Superior temporal gyrus (tissue), 1 donor: ENCODE measurements around the gene KIF3C.
"Not testable (repeated sequence)": the region's sequence is repeated elsewhere in the genome, so short reads cannot be mapped to it uniquely, and the experiment has no call there.

Experiments used
- DNase-seq: peaks from one replicate; pipeline ENCODE4 v3.0.0-alpha.2; 2016; ENCODE audit errors: extremely low spot score

Gene KIF3C

GRCh38 chr2:25982273-25982967 is at the start of gene KIF3C:
Gene KIF3C, minus strand, starts transcription at chr2:25982497. Its CDS starts 580 bp downstream, at chr2:25981917.
- DNase-seq: peak; percentile 82

DNA sequence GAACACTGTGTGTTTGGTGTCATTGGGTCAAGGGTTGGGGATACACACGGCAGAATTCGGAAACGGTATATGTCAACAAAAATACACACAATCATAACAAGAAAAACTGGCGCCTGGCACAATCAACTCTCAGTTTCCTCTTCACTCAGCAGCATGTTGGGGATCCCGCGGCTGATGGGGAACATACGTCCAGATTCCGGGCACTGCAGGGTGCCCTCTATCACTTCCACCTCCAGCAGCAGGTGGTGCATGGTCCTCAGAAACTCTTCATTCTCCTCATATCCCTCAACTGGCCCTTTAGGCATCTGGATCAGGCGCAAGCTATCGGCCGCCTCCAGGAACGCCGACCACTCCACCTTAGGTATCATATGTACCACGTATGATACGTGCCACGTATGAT is 45.8 kb upstream of the KIF3C start:
- DNase-seq: not testable (repeated sequence)

DNA sequence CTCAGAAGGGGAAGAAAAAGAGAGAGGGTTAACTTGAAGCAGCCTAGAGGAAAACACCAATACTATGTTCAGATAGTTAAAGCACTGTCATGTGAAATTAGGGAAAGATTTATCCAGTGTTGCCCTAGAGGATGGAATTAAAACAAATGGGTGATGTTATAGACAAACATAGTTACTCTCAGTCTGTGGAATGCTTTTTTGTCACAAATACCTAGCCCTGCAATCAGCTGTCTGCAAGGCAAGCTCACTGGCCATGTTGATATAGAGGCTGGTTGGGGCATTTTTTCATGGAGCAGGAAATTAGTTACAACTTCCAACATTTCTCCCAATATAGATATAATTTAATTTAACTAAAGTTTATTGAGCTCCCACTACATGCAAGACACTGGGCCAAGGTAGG is 43.2 kb upstream of the KIF3C start:
- DNase-seq: no peak

- no peak for DNase-seq
Observed at GRCh38 chr2:26024260-26024659, 42.0 kb upstream of the KIF3C start.

- DNase-seq: no peak
Observed at GRCh38 chr2:26020231-26020640, 37.9 kb upstream of the KIF3C start.

DNA sequence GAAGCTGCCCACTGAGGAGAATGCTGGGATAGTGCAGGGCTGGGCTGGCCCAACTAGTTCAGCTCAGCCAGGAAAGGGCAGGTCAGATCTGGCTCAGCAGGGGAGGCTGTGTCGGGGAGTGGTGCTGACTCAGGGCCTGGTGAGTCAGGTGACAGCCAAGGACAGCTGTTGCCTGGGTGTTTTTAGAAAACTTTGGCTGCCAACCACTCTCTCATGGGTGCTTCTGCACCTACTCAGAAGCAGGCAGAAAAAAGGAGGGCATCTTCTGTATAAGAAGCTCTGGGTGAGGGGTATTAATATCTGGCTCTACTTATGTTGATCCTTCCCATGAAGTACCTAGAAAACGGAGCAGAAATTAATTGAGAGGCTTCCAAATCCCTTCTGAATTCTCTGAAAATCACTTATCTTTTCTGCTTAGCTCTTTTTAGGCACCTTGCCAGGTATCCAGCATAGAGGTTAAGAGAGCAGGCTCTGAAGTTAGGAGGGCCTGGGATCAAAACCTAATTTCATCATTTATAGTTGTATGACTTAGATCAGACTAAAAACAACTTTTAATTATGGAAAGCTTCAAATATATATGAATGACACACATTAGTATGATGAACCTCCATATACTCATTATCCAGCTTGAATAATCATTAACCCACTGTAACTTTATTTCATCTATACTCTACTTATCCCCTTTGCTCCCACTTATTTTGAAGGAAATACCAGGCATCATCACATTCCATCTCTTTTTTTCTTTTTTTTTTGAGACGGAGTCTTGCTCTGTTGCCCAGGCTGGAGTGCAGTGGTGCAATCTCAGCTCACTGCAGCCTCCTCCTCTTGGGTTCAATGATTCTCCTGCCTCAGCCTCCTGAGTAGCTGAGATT is 36.1 kb upstream of the KIF3C start:
- peak; percentile 71 for DNase-seq

GRCh38 chr2:26017464-26018183 is 35.3 kb upstream of the KIF3C start:
- DNase-seq: no peak

DNA sequence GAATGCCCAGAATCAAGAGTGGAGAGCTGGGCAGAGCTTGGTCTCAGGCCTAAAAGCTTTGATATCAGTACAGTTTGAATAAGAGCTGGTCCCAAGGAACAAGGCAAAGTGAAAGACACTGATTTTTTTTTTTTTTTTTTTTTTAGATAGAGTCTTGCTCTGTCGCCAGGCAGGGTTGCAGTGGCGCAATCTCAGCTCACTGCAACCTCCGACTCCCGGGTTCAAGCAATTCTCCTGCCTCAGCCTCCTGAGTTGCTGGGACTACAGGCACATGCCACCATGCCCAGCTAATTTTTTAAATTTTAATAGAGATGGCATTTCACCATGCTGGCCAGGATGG is 34.4 kb upstream of the KIF3C start:
- not testable (repeated sequence) for DNase-seq

DNA sequence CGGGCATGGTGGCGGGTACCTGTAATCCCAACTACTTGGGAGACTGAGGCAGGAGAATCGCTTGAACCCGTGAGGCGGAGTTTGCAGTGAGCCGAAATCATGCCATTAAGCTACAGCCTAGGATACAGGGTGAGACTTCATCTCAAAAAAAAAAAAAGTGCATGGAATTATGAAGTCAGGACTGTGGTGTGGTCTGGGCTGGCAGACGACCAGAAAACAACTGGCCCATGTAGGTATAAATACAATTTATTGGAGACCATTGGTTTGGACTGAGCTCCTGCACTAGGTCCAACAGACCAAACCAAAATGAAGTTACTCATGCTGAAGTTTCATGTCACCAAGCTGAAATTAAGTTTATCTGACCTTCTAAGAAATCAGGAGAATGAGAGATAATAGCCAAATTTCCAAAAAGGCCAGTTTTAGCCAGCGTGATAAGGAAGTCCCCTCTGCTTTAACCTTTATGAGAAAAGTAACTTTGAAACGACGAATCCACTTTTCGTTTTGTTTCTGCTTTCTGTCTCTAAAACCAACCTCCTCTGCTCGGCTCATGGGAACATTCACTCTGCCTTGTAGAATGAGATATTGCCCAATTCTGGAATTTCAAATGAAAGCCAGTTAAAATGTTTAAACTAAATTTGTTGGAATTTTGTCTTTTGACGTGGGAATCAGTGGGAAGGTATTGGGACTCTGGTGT is 33.9 kb upstream of the KIF3C start:
- no peak for DNase-seq

DNA sequence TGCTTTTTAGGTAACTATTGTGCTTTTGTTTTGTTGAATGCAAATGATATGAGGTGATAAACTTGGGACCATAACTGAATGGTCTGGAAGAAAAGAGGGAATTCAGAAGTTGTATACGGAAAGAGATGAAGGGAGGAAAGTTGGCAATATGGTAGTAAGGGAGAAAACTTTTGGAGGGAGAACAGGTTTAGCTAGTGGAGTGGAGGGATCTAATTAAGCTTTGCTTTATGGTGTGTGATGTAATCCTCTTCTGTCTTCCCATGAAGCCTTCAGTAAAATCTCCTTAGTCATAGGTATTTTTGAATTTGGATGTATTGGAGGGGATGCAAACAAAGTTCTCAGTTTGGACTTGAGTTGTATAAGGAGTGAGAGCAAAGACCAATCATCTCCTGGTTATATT is 31.4 kb upstream of the KIF3C start:
- no peak for DNase-seq

GRCh38 chr2:26011990-26012856 is 29.9 kb upstream of the KIF3C start:
- DNase-seq: no peak

DNA sequence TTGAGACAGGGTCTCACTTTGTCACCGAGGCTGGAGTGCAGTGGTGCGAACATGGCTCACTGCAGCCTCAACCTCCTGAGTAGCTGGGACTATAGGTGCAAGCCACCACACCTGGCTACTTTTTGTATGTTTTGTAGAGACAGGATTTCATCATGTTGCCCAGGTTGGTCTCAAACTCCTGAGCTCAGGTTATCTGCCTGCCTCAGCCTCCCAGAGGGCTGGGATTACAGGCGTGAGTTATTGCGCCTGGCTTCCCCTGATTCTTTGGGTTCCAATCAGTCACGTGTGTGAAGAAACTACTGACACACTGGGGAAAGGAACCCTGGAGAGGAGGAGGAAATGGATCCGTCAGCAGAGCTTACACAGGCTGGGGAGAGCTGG is 29.3 kb upstream of the KIF3C start:
- DNase-seq: no peak

DNA sequence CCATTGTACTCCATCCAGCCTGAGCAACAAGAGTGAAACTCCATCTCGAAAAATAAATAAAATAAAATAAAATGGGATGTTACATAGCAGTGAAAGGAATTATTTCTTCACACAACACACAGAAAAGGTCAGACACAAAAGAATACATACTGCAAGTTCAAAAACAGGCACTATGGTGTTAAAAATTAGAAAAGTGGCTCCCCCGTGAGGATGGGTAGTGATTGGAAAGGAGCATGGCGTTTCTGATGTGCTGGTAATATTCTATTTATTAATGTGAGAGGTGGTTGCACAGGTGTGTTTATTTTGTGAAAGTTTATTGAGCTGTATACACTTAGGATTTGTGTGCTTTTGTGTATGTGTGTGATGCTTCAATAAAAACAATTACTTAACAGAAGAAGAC is 28.6 kb upstream of the KIF3C start:
- DNase-seq: no peak

DNA sequence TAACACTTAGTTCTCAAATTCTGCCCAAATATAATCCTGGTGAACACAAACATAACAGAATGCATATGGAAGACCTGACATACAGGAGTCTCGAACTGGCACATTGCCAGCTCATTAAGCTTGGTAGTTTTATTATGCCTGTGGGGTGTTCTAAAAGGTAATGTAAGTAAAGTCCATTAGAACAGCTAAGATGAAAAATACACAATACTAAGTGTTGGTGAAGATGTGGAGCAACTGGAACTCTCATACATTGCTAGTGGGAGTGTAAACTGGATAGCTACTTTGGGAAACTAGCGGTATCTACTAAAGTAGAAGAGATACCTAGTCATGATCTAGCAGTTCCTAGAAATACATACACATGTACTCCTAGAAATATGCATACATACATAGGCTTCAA is 27.3 kb upstream of the KIF3C start:
- no peak for DNase-seq

GRCh38 chr2:26008851-26009566 is 26.7 kb upstream of the KIF3C start:
- DNase-seq: no peak

- no peak for DNase-seq
Observed at GRCh38 chr2:26008095-26008494, 25.8 kb upstream of the KIF3C start.

DNA sequence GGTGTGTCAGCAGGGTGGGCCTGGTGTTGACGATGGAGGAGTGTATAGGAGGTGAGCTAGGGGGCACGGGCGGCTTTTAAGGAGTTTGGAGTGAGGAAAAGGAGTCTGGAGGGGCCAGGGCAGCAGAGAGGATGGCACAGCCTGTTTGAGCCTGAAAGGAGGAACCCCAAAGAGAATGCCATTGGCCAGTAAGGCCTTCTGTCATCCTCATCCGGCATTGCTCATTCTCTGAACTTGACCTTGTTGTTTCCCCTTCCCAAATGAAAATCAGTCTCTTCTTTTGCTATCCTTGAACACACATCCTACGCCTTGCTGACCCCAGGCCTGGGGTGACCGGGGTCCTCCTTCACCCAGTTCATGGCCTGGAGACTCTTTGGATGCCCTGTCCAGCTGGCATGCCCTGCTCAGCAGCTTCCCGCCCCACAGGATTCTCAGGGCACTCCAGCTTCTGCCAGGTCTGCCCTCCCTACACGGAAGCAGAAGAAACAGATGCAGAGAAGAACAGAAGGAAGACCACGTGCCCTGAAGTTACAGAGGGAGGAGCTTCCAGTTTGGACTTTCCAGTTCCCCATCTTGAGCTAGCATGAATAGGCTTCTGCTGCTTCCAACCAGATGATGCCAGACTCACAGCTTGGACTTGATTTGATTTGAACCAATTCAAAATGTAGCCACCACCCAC is 20.5 kb upstream of the KIF3C start:
- DNase-seq: no peak

DNA sequence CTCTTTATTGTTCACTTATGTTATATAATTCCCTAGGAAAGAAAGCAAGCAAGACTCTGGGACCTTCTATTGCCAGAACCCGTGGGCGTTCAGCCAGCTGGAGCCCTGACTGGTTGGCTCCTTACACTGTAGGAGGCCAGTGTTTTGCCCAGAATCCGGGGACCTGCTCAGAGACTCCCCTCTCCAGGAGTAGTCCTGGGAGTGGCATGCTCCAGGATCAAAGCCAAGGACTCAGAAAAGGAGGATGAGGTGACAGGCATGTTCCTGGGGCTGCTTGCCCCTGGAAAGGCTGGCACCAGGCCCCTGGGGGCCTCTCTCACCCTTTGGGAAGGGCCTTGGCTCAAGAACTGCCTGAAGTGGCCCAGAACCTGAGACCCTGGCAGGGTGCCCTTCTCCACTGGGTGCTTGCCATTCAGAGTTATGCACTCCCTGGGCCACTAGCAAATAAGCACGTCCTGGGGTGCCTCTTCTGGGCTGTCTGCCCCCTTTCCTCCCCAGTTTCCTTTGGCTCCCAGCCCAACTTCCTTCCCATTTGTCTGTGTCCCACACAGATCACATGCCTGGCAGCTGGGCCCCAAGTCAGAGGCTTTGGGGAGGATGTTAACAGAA is 19.6 kb upstream of the KIF3C start:
- DNase-seq: peak; percentile 83

GRCh38 chr2:26000561-26001082 is 18.3 kb upstream of the KIF3C start:
- no peak for DNase-seq
